HG02623 (cell line): ENCODE measurements around the gene BCAR1.
"Not testable (repeated sequence)": the region's sequence is repeated elsewhere in the genome, so short reads cannot be mapped to it uniquely, and the experiment has no call there.

ENCODE experiments used
- ATAC-seq: cut with Tn5 transposase; IDR thresholded peaks from one replicate; pipeline ENCODE4 v1.9.1; 2021; ENCODE audit warnings: moderate library complexity; ENCODE audit not compliant: unreplicated experiment

BCAR1 gene

GRCh38 chr16:75242436-75243078 lies 8.9 kb downstream of the BCAR1 start:
- ATAC-seq = not testable (repeated sequence)

DNA sequence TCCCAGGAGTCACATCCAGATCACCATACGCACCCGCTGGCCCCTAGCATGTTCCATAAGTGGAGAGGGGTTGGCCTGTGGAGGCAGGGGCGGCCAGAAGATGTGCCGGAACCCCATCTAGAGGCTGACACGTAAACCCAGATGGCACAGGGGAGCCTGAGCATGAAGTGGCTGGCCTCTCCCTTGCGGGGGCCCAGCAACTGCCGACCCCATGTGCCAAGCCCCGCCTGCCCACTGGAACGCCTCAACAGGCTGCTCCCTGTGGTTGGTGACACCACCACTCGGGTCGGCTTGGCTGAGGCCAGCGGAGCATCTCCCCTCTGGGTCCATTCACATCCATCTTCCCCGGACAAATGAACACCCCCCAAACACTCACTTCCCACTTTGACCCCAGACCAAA lies 9.5 kb downstream of the BCAR1 start:
- no peak for ATAC-seq

- ATAC-seq = no peak
Measured at GRCh38 chr16:75241412-75241811, 10.0 kb downstream of the BCAR1 start.

GRCh38 chr16:75240633-75241032 lies 10.8 kb downstream of the BCAR1 start:
- ATAC-seq = not testable (repeated sequence)

GRCh38 chr16:75239542-75240122 lies 11.8 kb downstream of the BCAR1 start:
- ATAC-seq = no peak

- no peak for ATAC-seq
Measured at GRCh38 chr16:75238853-75239541, 12.4 kb downstream of the BCAR1 start.

DNA sequence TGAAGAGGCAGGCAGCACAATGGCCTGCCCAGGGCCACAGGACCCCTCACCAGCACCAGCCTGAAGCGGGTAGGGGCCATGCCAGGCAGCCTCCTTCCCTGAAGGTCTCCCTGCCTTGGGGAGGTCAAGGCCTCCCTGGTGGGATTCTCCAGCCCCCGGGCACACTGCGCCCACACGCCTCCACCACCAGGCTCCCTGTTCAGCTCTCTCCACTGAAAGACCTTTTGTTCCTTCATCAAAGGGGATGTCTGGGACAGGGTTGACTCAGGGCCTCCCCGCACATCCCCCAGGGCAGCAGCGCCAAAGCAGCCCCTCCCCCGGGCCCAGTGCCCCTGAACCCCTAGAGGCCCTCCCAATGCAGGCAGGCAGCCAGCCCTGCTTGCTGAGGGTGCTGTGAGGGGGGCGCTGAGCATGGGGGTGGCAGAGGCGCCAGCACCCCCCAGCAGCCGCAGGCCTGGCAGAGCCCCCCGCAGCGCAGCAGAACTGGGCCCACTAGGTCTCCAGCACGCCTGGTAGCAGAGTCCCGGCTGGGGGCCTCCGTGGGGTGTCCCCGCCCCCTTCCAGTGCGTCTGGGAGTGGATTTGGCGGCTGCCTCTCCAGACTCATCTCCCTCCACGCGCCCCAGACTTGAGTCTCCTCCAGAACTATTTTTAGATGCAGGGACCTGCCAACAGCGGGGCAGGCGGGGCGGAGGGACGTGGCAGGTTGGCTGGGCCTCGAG lies 13.1 kb downstream of the BCAR1 start:
- ATAC-seq = no peak

GRCh38 chr16:75237398-75238131 lies 13.9 kb downstream of the BCAR1 start:
- no peak for ATAC-seq

GRCh38 chr16:75236736-75237397 lies 14.6 kb downstream of the BCAR1 start:
- ATAC-seq = no peak

DNA sequence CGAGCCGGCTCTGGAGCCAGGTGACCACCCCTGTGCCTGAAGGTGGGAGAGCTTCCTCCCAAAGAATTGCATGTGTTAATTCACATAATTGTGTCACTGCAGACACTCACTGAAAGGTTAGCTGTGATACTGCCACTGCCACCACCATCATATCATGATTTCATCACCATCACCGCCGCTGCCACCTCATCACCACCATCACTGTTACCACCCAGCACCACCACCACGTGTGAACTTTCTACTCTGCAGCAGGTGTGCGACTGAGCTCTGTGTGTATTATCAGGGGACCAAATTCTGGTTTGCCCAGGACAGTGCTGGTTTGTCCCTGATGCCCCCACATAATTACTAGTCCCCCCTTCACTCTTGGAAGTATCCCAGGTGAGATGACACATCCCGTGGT lies 15.2 kb downstream of the BCAR1 start:
- no peak for ATAC-seq

GRCh38 chr16:75235721-75236193 lies 15.7 kb downstream of the BCAR1 start:
- no peak for ATAC-seq

- ATAC-seq = no peak
Measured at GRCh38 chr16:75234856-75235696, 16.3 kb downstream of the BCAR1 start.

DNA sequence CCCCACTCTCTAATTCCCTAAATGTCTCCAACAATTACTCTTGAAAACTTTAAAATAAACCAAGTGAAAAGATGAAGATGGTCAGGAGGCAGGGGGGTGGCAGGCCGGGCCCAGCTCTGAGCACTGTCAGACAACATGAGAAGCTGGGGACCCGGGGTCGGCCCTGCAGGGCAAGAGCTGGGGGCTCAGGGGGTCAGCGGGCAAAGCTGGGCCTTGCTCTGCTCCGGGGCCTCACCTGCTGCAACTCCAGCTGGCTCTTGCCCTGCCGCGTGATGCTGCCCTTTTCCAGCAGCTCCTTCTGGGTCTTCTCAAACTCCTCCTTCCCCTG lies 17.8 kb downstream of the BCAR1 start:
- no peak for ATAC-seq

DNA sequence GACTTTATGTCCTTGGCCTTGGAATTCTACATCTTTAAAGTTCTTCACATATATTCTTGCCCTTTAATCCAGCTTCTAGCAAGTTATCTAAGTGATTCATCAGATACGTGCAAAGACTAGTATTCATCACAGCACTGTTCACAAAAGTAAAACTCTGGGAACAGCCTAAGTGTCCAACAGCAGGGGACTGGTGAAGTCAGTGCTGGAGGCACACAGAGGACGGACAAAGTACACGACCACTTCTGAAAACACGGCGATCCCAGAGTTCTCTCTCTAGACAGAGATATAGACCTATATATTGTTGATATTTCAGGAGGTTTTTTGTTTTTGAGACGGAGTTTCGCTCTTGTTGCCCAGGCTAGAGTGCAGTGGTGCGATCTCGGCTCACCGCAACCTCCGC lies 19.9 kb downstream of the BCAR1 start:
- ATAC-seq = no peak

- ATAC-seq = no peak
Measured at GRCh38 chr16:75230471-75231110, 20.8 kb downstream of the BCAR1 start.

GRCh38 chr16:75229172-75230031 lies 22.0 kb downstream of the BCAR1 start:
- no peak for ATAC-seq

- ATAC-seq = no peak
Measured at GRCh38 chr16:75228143-75228976, 23.1 kb downstream of the BCAR1 start.
